ENCODE measurements around the gene RNF224.

RNF224 gene

DNA sequence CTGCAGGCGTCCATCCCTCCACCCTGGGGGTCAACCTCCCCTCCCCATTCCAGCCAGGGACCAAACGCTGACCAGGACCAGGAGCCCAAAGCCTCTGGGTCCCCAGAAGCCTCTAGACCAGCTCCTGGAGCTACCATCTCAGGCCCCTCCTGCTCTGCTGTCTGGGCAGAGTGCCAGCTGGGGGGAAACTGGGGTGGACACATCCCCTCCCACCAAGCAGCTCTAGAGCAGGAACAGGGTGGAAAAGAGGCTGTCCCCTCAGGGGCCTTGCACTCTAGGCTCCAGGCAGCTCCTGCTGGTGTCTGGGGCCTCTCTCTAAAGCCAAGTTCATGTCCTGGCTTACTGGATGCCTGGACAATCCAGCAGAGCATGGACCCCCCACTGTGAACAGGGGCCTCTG, 34.4 kb upstream of the RNF224 start:
- no peak for DNase-seq

DNA sequence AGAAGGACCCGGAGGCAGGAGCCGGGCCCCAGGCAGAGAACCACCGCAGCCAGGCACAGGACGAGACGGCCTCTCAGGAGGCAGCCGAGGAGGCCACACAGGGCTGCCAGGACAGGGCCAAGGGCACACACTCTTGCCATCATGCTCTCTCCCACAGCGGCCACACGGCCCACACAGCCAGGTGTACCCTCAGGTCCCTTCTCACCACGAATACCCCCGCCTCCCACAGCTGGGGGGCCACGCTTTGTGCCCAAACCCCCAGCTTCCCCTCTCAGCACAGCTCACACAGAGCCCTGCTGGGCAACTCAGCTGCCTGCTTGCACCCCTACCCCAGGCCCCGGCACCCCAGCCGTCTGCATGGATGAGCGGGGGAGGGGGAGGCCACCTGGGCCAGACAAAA, 33.5 kb upstream of the RNF224 start:
- DNase-seq = no peak

DNA sequence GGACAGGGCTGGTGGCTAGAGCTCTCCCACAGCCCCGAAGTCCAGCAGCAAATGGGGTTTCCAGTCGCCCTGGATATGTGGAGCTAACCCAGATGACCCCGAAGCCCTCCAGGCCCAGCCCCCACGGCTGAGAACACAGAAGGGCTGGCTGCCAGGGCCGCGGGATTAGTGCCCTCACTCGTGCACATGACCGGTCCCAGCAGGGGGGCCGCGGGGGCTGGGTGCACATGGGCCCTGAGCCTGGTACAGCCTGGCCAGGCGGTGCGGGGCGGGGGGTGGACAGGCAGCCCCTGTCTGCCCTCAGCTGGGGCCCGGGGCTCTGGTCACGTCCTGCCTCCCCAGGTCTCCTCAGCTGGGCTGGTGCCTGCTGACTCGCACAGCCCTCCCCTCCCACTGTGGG, 32.9 kb upstream of the RNF224 start:
- DNase-seq = no peak

DNA sequence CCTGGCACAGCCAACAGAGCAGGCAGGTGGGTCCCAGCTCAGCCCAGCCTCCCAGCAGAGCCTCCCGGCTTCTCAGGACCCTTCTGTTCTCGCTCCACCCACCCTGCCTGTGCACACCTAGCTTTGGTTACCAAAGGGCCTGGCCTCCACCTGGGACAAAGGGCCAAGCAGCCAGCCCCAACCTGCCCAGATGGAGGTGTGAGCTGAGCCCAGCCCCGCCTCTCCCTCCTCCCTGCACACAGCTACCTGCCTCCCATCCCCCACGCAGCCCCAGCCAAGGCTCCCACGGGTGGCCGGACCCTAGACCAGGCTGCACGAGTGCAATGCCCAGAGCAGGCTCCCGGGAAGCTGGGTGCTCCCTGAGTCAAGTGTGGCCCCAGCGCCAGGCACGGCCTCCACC, 32.4 kb upstream of the RNF224 start:
- DNase-seq = no peak

DNA sequence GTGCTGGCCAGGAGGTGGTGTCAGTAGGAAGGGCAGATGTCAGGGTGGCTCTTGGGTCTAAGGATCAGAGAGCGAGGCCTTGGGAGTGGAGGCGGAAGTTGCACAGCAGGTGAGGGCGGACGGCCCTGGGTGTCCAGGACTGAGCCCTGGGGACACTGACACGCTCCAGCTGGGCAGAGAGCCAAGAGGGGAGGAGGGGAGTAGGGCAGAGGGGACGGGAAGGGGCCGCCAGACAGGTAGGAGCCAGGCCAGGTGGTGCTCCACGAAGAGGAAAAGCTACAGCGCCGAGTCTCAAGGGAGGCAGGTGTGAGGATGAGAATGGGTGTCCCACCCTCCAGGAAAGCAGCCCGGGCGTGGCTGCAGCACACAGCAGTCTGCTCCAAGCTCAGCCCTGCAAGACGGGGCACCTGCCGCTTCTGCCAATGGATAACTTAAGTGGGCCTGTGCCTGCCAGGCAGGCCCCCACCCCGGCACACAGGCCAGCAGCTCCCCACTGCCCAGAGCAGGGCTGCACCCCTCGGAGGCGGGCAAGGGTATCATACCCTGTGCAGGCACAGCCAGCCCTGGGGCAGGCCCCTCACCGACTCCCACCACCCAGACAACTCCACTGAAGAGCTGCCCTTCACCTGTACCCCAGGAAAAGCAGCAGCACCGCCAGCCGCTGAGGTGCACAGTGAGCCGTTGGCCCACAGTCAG, 31.6 kb upstream of the RNF224 start:
- DNase-seq = no peak

DNA sequence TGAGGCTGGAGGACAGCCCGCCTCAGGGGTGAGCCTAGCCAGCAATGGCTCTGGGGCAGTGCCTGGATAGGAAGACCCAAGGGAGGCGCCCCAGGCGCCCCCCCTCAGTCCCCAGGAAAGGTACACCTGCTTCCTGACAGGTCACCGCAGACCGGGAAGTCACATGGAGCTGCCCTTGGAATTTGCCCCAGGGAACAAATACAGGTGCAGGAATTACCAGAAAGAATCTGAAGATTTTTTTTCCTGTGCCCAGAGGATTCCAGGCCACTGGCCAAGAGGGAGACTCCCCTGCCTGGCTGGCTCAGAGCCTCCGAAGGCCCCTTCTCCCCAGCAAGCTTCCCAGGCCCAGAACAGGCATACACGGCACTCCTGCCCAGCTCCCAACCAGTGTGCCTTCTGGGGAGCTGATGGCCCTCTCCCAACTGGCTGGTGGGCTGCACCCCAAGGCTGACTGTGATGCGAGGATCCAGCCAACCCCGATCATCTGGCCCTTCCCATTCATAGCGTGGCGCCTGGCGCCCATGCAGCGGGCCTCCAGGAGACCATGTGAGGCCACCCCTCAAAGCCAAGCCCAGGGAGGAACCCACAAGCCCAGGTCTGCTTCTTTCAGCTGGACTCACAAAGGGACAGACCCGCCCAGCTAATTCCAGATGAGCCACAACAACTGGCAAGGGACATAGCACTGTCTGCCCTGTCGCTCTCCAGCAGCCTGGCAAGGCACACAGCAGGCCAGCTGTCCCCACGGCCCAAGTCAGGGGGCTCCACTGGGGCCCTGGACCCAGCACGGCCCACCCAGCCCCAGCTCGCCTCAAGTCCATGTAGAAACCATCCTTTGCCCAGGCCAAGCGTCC, 29.0 kb upstream of the RNF224 start:
- no peak for DNase-seq

DNA sequence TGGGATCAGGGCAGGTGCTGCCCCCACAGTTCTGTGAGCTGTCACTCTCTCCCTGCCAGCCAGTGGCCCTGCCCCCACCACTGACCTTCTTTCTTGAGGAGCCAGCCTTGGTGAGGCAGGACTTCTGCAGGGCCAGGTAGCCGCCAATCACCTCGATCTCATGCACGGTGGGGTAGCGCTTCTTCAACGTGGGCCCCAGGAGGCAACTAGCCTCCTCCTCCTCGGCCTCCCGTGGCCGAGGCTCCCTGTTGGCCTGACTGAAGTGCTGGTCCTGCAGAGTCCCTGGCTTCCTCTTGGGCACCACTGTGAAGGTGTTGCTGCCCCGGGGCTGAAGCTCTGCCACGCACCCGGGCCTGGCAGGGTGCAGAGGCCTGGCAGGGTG, 28.4 kb upstream of the RNF224 start:
- no peak for DNase-seq

DNA sequence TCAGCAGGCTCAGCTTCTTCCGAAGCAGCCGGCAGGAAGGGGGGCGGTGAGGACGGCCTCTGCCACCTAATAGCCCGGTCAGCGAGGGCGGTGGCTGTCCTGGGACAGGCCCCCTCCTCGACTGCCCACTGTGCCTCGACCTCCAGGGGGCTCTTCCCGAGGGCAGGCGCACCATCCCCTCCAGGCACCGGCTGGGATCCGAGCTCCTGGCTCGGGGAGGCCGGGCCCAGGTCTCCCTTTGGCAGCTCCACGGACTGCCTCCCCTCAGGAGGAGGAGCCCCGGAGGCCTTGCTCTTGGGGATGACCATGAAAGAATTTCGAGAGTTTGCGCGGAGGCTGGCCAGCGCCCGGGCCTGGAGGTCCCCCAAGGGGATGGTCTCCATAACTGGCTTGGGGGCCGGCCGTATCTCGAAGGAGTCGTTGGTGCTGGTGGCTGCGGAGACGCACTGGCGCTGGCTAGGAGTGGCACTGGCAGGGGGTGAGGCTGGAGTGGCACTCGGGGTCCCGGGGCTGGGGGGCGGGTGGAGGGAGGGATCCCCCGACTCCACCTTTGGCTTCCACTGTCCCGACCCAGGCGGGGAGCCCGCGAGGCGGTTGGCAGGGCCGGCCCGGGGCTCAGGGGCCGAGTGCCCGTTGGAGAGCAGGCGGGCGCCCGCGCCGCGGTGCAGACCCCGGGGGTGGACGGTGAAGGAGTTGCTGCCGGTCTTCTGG, 27.7 kb upstream of the RNF224 start:
- DNase-seq = peak; percentile 34

DNA sequence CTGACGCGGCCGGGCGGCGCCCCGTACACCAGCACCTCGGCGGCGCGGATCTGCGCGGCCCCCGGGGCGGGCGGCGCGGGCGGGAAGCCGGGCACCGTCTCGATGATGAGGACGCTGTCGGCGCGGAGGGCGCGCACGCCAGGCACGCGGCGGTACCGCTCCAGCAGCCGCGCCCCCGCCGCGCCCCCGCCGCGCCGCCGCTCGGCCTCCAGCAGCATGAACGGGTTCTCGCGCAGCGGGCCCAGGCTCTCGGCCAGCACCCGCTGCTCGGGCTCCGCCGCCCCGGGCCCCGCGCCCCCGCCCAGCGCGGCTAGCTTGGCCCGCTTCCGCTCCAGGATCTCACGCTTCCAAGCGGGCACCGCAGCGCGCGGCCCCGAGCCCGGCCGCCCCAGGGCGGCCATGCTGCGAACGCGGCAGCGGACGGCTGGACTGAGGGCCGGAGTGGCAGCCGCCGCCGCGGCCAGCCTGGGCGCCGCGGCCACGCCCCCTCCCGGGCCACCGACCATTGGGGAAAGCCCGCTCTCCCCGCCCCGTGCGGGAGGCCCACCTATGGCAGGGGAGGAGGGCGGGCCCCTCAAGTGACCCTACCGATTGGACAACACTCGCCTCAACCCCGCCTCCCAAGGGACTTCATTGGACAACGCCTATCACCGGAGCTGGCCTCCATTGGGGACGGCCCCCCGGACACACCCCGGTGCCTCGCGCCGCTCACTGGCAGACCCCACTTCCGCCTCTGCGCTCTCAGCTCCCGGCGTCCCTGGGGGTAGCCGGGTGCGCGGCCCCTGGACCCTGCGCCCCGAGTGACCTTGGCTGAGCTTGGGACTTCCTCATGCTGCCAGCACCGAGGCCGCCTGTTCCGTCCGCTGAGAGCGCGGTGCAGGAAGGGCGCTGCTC, 26.7 kb upstream of the RNF224 start, which contains the start of gene TPRN:
TPRN (minus strand) TSS at position 431 of the 894 bp plus-strand sequence; CDS start at position 401, 30 bp downstream.
- peak; percentile 99 for DNase-seq

DNA sequence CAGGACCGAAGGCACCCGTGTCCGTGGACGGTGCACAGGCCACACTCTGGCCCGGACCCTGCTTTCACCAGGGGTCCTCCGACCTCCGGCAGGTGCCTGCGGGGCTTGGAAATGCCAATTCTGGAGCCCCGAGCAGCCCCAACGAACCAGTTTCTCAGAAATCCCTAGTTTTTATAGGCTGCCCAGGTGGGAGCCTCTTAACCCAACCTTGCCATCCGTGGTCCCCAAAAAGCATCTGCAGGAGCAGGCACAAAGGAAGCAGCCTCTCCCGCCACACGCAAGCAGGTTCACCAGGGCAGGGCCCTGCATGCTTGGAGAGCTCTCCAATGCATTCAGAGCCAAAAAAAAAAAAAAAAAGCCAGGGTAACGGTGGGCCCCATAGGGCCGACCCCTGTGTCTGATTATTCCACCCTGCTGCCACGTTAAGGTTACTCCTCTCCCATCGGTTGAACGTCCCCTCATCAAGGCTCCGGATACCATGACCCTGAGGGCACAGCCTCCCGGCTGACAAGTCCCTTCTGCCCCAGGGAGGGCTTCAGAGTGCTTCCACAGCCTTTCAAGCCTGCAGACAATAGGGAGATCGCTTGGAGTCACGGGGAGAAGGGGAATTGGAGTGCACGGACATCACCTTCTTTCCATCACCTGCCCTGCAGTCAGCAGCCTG, 26.0 kb upstream of the RNF224 start:
- DNase-seq = no peak

DNA sequence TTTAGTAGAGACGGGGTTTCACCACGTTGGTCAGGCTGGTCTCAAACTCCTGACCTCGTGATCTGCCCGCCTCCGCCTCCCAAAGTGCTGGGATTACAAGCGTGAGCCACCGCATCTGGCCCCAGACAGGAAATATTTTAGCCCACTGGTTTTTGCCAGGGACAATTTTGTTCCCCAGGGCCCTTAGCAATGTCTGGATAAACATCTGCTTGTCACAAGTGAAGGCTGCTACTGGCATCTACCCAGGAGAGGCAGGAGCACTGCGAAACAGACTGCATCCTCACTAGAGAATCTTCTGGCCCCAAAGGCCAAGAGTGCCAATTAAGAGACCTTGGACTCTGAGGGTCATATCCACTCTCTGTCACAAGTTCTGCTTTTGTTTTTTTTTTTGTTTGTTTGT, 24.3 kb upstream of the RNF224 start:
- no peak for DNase-seq

DNA sequence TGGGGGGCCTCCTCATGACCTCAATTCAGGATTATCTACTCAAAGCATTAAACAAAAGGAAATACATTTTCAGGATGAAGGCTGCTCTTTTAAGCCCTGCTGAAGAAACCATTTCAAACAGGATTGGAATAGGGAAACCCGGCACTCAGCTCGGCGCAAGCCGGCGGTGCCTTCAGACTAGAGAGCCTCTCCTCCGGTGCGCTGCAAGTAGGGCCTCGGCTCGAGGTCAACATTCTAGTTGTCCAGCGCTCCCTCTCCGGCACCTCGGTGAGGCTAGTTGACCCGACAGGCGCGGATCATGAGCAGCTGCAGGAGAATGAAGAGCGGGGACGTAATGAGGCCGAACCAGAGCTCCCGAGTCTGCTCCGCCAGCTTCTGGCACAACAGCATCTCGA, 22.6 kb upstream of the RNF224 start:
- no peak for DNase-seq

DNA sequence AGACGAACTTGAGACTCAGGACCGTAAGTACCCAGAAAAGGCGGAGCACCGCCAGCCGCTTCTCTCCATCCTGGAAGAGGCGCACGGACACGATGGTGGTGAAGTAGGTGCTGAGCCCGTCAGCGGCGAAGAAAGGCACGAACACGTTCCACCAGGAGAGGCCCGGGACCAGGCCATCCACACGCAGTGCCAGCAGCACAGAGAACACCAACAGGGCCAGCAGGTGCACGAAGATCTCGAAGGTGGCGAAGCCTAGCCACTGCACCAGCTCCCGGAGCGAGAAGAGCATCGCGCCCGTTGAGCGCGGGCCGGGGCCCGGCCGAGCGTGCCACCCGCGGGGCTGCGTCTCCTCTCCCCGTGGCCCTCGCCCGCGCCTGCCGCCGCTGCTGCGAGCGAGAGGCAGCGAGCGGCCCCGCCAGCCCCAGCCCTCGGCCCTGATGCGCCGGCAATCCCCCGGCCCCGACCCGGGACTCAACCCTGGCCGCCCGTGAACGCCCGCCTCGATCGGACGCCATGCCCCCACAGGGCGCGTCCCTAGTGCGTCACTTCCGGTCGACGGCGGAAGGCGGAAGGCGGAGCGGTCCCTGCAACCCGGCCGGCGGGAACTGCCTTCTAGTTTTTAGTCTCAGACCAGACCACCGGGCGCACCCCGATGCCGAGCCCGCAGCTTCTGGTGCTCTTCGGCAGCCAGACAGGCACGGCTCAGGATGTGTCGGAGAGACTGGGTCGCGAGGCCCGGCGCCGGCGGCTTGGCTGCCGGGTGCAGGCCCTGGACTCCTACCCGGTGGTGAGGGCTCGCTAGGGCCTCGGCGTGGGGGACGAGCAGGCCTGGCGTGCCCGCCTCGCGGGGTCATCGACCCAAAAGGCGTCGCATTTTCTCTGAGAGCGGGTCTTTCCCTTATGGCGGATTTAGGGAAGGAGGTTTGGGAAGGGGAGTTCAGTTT, 21.9 kb upstream of the RNF224 start, which contains the start of the genes NDOR1 and TMEM203:
NDOR1 (plus strand) TSS at position 575 of the 944 bp plus-strand sequence; CDS start at position 653, 78 bp downstream.
TMEM203 (minus strand) TSS at position 523 of the 944 bp plus-strand sequence; CDS start at position 289, 234 bp downstream.
- DNase-seq = peak; percentile 85

DNA sequence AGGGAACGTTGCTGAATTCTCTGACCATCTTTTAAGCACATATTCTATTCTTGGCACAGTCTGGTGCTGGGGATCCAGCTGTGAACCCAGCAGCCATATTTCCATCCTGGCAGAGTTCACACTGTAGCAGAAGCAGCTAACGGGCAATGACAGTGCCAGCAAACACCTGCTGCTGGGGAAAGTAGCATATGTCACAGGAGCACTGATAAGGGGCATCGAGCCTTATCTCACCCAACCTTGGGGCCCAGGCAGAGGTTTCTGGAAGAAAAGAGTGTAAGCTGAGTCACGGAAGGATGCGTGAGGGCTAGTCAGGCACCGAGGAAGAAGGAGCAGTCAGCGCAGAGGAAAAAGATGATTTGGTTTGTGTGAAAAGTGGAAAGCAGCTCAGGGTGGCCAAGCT, 20.7 kb upstream of the RNF224 start:
- DNase-seq = no peak

DNA sequence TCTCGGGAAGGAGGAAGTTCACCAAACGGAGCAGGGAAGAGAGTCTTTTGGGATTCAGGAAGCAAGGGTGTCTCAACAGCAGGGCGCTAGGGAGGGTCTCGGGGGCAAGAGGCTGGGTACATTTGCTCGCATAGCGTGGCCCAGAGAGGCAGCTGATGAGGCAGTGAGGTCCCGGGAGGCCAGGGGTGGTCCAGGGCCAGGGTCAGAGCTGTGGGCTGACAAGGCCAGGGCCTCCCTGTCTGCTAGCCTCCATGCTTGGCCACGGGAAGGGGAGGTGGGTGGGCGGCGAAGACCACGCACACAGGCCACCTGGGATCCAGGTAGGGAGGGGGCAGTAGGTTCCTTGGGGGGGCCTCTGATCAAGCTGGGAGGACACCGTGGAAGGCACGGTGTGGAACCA, 15.8 kb upstream of the RNF224 start:
- DNase-seq = no peak

DNA sequence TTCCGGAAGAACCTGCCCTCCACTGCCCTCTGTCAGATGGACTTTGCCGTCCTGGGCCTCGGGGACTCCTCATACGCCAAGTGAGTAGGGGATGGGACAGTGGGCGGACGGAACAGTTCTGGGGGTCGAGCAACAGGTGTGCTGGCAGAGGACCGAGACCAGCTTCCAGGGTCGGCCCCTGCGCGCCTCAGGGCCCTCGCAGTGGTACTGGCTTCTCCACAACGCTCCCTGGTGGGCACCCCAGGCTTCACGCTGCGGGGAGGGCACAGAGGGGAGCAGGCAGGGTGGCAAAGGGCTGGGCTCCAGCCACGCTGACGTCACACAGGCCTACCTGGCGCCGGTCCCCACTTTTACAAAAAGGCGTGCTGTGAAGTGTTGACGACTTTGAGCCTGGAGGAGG, 14.8 kb upstream of the RNF224 start:
- no peak for DNase-seq

DNA sequence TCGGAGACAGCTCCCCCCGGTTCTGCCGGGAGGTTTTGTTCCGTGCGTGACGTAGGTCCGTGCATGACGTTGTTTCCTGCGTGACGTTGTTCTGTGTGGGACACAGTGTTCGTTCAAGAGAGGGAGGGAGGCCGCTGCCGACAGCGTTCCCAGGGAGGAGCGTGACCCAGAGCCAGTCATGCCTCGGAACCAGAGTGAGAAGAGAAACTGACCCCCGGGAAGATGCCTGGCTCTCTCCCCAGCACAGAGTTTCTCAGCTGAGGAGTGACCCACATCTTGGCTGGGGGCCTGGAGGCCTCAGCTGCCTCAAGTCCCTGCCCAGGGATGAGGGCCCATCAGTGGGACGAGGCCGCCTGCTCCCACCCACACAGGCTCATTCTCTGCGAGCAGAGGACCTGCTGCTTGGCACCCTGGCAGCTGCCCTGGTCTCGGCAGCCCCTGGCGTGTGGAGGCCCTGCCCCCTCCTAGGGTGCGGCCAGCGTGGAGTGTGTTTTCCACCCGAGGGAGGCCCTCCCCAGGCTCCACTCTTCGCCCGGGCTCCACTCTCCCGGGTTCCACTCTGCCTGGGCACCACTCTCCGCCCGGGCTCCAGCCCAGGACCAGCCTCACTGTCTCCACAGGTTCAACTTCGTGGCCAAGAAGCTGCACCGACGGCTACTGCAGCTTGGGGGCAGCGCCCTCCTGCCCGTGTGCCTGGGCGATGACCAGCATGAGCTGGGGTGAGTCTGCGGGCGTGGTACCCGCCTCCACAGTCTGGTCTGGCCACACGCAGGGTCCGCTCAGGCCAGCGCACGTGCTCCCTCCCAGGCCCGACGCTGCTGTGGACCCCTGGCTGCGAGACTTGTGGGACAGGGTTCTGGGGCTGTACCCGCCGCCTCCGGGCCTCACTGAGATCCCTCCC, 13.9 kb upstream of the RNF224 start:
- DNase-seq = no peak

DNA sequence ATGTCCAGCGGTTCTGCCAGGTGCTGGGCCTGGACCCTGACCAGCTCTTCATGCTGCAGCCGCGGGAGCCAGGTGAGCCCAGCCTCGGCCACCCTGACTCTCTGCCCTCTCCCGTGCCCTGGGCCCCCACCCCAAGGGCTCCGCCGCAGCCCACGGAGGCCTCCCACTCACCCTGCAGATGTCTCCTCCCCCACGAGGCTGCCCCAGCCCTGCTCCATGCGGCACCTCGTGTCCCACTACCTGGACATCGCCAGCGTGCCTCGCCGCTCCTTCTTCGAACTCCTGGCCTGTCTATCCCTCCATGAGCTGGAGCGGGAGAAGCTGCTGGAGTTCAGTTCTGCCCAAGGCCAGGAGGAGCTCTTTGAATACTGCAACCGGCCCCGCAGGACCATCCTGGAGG, 12.7 kb upstream of the RNF224 start:
- no peak for DNase-seq

DNA sequence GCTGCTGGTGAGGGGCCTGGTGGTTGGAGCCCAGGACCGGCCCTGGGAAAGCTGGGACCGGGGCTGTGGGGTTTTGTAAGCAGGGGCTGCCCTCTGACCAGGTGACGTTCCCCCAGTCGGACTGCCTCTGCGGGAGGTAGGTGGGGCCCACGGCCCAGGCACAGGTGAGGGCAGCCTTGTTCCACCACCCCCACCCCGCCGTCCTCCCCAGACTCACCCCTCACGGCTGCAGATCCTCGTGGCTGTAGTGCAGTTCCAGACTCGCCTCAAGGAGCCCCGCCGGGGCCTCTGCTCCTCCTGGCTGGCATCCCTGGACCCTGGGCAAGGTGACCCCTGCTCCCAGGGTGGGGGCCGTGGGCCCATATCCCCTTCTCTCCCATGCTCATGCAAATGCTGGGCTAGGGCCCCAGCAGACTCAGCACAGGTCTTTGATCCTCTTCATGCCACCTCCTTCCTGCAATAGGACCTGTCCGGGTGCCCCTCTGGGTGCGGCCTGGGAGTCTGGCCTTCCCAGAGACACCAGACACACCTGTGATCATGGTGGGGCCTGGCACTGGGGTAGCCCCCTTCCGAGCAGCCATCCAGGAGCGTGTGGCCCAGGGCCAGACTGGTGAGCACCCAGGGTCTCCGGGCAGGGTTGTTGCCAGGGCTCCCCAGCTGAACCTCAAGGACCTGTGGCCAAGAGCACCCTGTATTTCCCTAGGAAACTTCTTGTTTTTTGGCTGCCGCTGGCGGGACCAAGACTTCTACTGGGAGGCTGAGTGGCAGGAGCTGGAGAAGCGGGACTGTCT, 11.9 kb upstream of the RNF224 start:
- no peak for DNase-seq

Measured in EL (cell line).